Measurements from ENCODE around the gene TMEM74B. TPM values are rescaled to one million over a fixed set of nuclear protein-coding genes. Genes with fewer than 3 reads are reported as not detected.

TMEM74B gene
- total RNA-seq, 1 experiment from 2014 or later, result 4.9 TPM

GRCh38 chr20:1134836-1135235, 49.9 kb downstream of the TMEM74B start:
- Histone ChIP-seq H3K14ac (ENCODE audit: insufficient read depth, low read length) (no peak overlapping the region), H2AK5ac (ENCODE audit: insufficient read length, low read length) (no peak overlapping the region), H2AFZ (ENCODE audit: low read length) (no peak overlapping the region), H3K9me3 (ENCODE audit: control insufficient read depth, low read depth, low read length) (no peaks in the 10 kb centered on the region), H3K23ac (ENCODE audit: insufficient read length, low read depth, low read length) (no peak overlapping the region), H3K27ac (ENCODE audit: insufficient read length, low read depth, low read length) (no peak overlapping the region), H2BK120ac (ENCODE audit: low read depth, low read length, poor library complexity, severe bottlenecking) (no peak overlapping the region), H3K4ac (ENCODE audit: low read depth, low read length) (no peak overlapping the region), H2BK20ac (ENCODE audit: low read depth, low read length, poor library complexity, severe bottlenecking) (no peak overlapping the region), H4K20me1 (ENCODE audit: control insufficient read depth, insufficient read depth, insufficient read length) (no peaks in the 10 kb centered on the region), H3K23me2 (ENCODE audit: insufficient read length, low read depth, low read length, poor library complexity, severe bottlenecking) (no peaks in the 10 kb centered on the region), H3T11ph (ENCODE audit: low read length) (no peak overlapping the region), H3K18ac (ENCODE audit: insufficient read length, low read depth, low read length) (no peak overlapping the region), H3K9ac (ENCODE audit: extremely low read depth, insufficient read length, low read length) (no peak overlapping the region), H2BK15ac (ENCODE audit: low read depth, low read length) (no peak overlapping the region), H3K56ac (ENCODE audit: insufficient read length, low read depth, low read length) (no peak overlapping the region), H4K91ac (ENCODE audit: insufficient read length, low read depth, low read length) (no peak overlapping the region), H4K8ac (replicated peaks; ENCODE audit: insufficient read length, low read depth, low read length) (no peak overlapping the region), H3K4me2 (ENCODE audit: insufficient read depth, insufficient read length, low read length) (no peak overlapping the region), H3K79me2 (ENCODE audit: insufficient read depth, low read length) (no peaks in the 10 kb centered on the region), H2BK5ac (ENCODE audit: insufficient read length, low read length) (no peak overlapping the region), H3K79me1 (ENCODE audit: insufficient read depth, low read depth, low read length, poor library complexity, severe bottlenecking) (no peaks in the 10 kb centered on the region), H3K4me1 (ENCODE audit: insufficient read depth, low read length) (no peaks in the 10 kb centered on the region), H4K5ac (ENCODE audit: insufficient read length, low read depth, low read length) (no peak overlapping the region), H2BK12ac (ENCODE audit: insufficient read length, low read depth, low read length) (no peak overlapping the region), H3K27me3 (ENCODE audit: insufficient read depth, low read length) (no peaks in the 10 kb centered on the region)
- Mint-ChIP-seq H3K36me3 (ENCODE audit: insufficient read depth in 1 of 3, low read depth in 3 of 3) (peaks cover 50 to 75% (median 69%) of the 10 kb centered on the region in 3 experiments; a peak in 6 of 7 replicates), H3K27me3 (ENCODE audit: low read depth) (no peaks in the 10 kb centered on the region), H3K9me3 (no peaks in the 10 kb centered on the region), H3K4me3 (no peak overlapping the region), H3K27ac (peak overlapping the region in 1 of 3 experiments; percentile 18; a peak in 1 of 7 replicates), H3K4me1 (no peaks in the 10 kb centered on the region)
- WGBS (ENCODE audit: extremely low coverage, insufficient read length, low lambda C conversion rate), result no CpG with 5 or more reads among the region's 12 CpGs
- TF ChIP-seq, protein P1, sequence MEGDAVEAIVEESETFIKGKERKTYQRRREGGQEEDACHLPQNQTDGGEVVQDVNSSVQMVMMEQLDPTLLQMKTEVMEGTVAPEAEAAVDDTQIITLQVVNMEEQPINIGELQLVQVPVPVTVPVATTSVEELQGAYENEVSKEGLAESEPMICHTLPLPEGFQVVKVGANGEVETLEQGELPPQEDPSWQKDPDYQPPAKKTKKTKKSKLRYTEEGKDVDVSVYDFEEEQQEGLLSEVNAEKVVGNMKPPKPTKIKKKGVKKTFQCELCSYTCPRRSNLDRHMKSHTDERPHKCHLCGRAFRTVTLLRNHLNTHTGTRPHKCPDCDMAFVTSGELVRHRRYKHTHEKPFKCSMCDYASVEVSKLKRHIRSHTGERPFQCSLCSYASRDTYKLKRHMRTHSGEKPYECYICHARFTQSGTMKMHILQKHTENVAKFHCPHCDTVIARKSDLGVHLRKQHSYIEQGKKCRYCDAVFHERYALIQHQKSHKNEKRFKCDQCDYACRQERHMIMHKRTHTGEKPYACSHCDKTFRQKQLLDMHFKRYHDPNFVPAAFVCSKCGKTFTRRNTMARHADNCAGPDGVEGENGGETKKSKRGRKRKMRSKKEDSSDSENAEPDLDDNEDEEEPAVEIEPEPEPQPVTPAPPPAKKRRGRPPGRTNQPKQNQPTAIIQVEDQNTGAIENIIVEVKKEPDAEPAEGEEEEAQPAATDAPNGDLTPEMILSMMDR (conservative IDR thresholded peaks at IDR 0.05), result no peak
- no peak for DNase-seq

All from H9 (cell line).